Measurements from ENCODE around the gene ELL.

DNA sequence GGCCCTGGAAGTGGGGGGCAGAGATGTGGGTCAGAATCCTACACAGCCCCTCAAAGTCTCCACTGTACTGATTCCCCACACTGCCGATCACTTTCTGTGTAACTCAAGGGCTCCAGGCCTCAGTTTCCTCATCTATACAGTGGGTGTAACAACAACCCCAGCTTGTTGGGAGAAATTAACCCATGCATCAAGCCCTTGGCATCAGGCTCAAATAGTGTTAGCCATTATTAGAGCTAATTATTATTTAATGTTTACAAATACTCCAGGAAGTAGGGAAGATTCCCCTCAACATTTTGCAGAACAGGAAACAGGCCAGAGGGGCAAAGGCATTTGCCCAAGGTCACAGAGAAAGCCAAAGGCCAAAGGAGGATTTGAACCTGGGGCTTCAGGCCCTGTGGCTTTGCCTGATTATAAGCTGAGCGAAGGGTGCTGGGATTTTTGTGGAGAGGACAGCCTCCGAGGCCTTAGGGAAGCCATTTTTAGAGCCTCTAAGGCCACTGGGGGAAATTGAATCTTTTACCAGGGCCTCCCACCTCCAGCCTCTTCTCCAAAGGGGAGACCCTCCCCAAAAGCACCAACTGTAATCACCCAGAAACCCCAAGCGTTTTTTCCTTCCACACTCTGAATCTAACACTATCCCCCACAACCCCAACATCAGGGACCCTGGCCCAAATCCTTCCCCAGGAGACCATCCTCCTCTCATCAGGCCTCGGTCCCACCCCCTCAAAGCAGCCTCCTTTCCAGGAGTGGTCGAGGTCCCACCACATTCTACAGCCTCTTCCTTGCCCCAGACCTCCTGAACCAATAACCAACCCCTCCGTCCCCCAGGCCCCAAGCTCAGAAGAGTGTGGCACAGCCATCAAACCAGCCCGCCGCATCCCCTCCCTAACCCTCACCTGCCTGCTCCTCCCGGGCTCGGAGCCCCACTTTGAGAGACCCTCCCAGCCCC is 20.4 kb upstream of the ELL start:
- TF ChIP-seq, protein P1, sequence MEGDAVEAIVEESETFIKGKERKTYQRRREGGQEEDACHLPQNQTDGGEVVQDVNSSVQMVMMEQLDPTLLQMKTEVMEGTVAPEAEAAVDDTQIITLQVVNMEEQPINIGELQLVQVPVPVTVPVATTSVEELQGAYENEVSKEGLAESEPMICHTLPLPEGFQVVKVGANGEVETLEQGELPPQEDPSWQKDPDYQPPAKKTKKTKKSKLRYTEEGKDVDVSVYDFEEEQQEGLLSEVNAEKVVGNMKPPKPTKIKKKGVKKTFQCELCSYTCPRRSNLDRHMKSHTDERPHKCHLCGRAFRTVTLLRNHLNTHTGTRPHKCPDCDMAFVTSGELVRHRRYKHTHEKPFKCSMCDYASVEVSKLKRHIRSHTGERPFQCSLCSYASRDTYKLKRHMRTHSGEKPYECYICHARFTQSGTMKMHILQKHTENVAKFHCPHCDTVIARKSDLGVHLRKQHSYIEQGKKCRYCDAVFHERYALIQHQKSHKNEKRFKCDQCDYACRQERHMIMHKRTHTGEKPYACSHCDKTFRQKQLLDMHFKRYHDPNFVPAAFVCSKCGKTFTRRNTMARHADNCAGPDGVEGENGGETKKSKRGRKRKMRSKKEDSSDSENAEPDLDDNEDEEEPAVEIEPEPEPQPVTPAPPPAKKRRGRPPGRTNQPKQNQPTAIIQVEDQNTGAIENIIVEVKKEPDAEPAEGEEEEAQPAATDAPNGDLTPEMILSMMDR (IDR thresholded peaks at IDR 0.05) = no peak
- no peak for TF ChIP-seq POLR2AphosphoS5 (IDR thresholded peaks at IDR 0.05)

Data from upper lobe of left lung (tissue), 4 donors.